ENCODE data around the gene TBC1D23. TPM values are rescaled to one million over a fixed set of nuclear protein-coding genes. Genes with fewer than 3 reads are reported as not detected.
A peak's percentile ranks its signal among the peaks of the same experiment; 100 is the strongest.
"Not testable (repeated sequence)": the region's sequence is repeated elsewhere in the genome, so short reads cannot be mapped to it uniquely, and the experiment has no call there.

Gene TBC1D23
- polyA plus RNA-seq, 5 donors = 30.7 to 45.0 (median 38.4) TPM

- no peak for DNase-seq
Observed at GRCh38 chr3:100295089-100295488, 34.3 kb downstream of the TBC1D23 start.

GRCh38 chr3:100297784-100298183 is 37.0 kb downstream of the TBC1D23 start:
- no peak for DNase-seq

- DNase-seq = no peak
Observed at GRCh38 chr3:100299016-100299415, 38.2 kb downstream of the TBC1D23 start.

GRCh38 chr3:100306695-100307094 is 45.9 kb downstream of the TBC1D23 start:
- DNase-seq = no peak

- no peak for DNase-seq
Observed at GRCh38 chr3:100310355-100310965, 49.7 kb downstream of the TBC1D23 start.

- no peak for DNase-seq
Observed at GRCh38 chr3:100311011-100311410, 50.2 kb downstream of the TBC1D23 start.

GRCh38 chr3:100316641-100317069 is 55.9 kb downstream of the TBC1D23 start:
- peak; percentile 26 to 40 for DNase-seq

- no peak for DNase-seq
Observed at GRCh38 chr3:100317912-100318311, 57.1 kb downstream of the TBC1D23 start.

GRCh38 chr3:100319951-100320350 is 59.2 kb downstream of the TBC1D23 start:
- no peak for DNase-seq

GRCh38 chr3:100324044-100324443 is 63.3 kb downstream of the TBC1D23 start:
- no peak for DNase-seq

- DNase-seq = no peak
Observed at GRCh38 chr3:100325827-100326226, 65.0 kb downstream of the TBC1D23 start.

- DNase-seq = not testable (repeated sequence)
Observed at GRCh38 chr3:100327377-100327776, 66.6 kb downstream of the TBC1D23 start.

- DNase-seq = no peak
Observed at GRCh38 chr3:100329800-100330489, 69.2 kb downstream of the TBC1D23 start.

- no peak for DNase-seq
Observed at GRCh38 chr3:100330651-100331050, 69.9 kb downstream of the TBC1D23 start.

- no peak for DNase-seq
Observed at GRCh38 chr3:100331660-100332059, 70.9 kb downstream of the TBC1D23 start.

GRCh38 chr3:100333051-100333450 is 72.3 kb downstream of the TBC1D23 start:
- DNase-seq = no peak

- no peak for DNase-seq
Observed at GRCh38 chr3:100333970-100334487, 73.2 kb downstream of the TBC1D23 start.

GRCh38 chr3:100334488-100335351 is 73.9 kb downstream of the TBC1D23 start, which contains the start of gene NIT2:
TSS of gene NIT2 (plus strand) at chr3:100334757. CDS start at chr3:100334792, 35 bp downstream.
- peak; percentile 80 to 83 for DNase-seq

- DNase-seq = peak in 1 of 2 donors; percentile 5
Observed at GRCh38 chr3:100335434-100335833, 74.6 kb downstream of the TBC1D23 start.

GRCh38 chr3:100336229-100336628 is 75.4 kb downstream of the TBC1D23 start:
- not testable (repeated sequence) for DNase-seq

GRCh38 chr3:100338911-100339310 is 78.1 kb downstream of the TBC1D23 start:
- DNase-seq = no peak

- no peak for DNase-seq
Observed at GRCh38 chr3:100339786-100340185, 79.0 kb downstream of the TBC1D23 start.

Data from right lung (tissue), 5 donors.